Glutamatergic neuron (in vitro differentiated cells): ENCODE data around the gene GCKR. TPM values are rescaled to one million over a fixed set of nuclear protein-coding genes. Genes with fewer than 3 reads are reported as not detected.
"Not testable (repeated sequence)": the region's sequence is repeated elsewhere in the genome, so short reads cannot be mapped to it uniquely, and the experiment has no call there.

ENCODE experiments used
- DNase-seq: peaks from one replicate; pipeline ENCODE4 v3.0.0; 2022
- H3K27ac Mint-ChIP-seq: one replicate; pipeline ENCODE4 v1.8.0; 2020; ENCODE audit warnings: mild to moderate bottlenecking, mixed read lengths, inconsistent platforms; ENCODE audit not compliant: unreplicated experiment
- H3K27me3 Mint-ChIP-seq: one replicate; pipeline ENCODE4 v1.8.0; 2020; ENCODE audit warnings: mild to moderate bottlenecking, moderate library complexity, mixed read lengths, inconsistent platforms; ENCODE audit not compliant: unreplicated experiment
- H3K36me3 Mint-ChIP-seq: one replicate; pipeline ENCODE4 v1.8.0; 2020; ENCODE audit warnings: mild to moderate bottlenecking, mixed read lengths, inconsistent platforms; ENCODE audit not compliant: unreplicated experiment
- H3K4me1 Mint-ChIP-seq: one replicate; pipeline ENCODE4 v1.8.0; 2020; ENCODE audit warnings: mild to moderate bottlenecking, low read depth, mixed read lengths, inconsistent platforms; ENCODE audit not compliant: unreplicated experiment
- H3K4me3 Mint-ChIP-seq: one replicate; pipeline ENCODE4 v1.8.0; 2020; ENCODE audit warnings: mild to moderate bottlenecking, mixed read lengths, inconsistent platforms; ENCODE audit not compliant: unreplicated experiment
- H3K9me3 Mint-ChIP-seq: one replicate; pipeline ENCODE4 v1.8.0; 2020; ENCODE audit warnings: mild to moderate bottlenecking, moderate library complexity, mixed read lengths, inconsistent platforms; ENCODE audit not compliant: unreplicated experiment
- CTCF ChIP-seq: fragments of 200-600 bp; sonication (generic); IDR thresholded peaks from one replicate; pipeline ENCODE4 v1.5.0; 2021; ENCODE audit not compliant: partially characterized antibody, unreplicated experiment
- total RNA-seq: library from RNA; stranded (reverse); fragmentation: NEBNext Ultra II Directional; extraction: Animal tissue kit (Norgen Biotek cat#: 25700); gene quantifications from one replicate; pipeline ENCODE4 v1.2.1, GENCODE V29; 2021; ENCODE audit not compliant: unreplicated experiment

GCKR gene
- total RNA-seq, 1 donor from 2014 or later = 0.61 TPM

GRCh38 chr2:27522400-27522945 is 25.8 kb downstream of the GCKR start:
- Mint-ChIP-seq H3K36me3 (no peaks in the 10 kb centered on the region), H3K4me1 (no peaks in the 10 kb centered on the region), H3K27me3 (peaks cover 2% of the 10 kb centered on the region), H3K4me3 (no peak overlapping the region), H3K9me3 (peaks cover 2% of the 10 kb centered on the region), H3K27ac (no peak overlapping the region)
- TF ChIP-seq CTCF = no peak
- DNase-seq = no peak

- Mint-ChIP-seq H3K4me3 (no peak overlapping the region), H3K36me3 (no peaks in the 10 kb centered on the region), H3K27ac (no peak overlapping the region), H3K9me3 (peaks cover 2% of the 10 kb centered on the region), H3K4me1 (no peaks in the 10 kb centered on the region), H3K27me3 (peaks cover 6% of the 10 kb centered on the region)
- no peak for TF ChIP-seq CTCF
- DNase-seq = no peak
Measured at GRCh38 chr2:27527182-27527581, 30.5 kb downstream of the GCKR start.

- H3K27ac Mint-ChIP-seq = no peak overlapping the region
- H3K4me1 Mint-ChIP-seq = no peaks in the 10 kb centered on the region
- H3K4me3 Mint-ChIP-seq = no peak overlapping the region
- H3K36me3 Mint-ChIP-seq = no peaks in the 10 kb centered on the region
- TF ChIP-seq CTCF = no peak
- peaks cover 4% of the 10 kb centered on the region for H3K27me3 Mint-ChIP-seq
- no peak for DNase-seq
- no peaks in the 10 kb centered on the region for H3K9me3 Mint-ChIP-seq
Measured at GRCh38 chr2:27531983-27532382, 35.3 kb downstream of the GCKR start.

DNA sequence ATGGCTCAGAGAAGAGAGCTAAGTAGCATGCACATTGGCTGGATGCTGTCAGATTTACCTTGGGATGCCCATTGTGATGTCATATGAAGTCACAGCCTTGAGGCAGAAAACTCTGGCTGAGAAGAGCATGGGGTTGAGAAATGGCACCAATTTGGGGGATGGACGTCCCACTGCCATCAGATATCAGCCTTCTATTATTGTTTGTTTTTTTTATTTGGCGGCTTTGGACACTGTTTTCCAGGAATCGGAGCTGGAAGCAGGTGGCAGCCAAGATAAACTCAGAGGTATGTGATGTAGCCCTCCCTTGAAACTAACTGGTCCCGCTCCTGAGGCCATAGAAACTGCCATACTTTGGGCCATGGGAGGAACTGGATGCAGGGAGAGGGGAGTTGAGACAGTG is 40.6 kb downstream of the GCKR start:
- Mint-ChIP-seq H3K27ac (peak overlapping the region; percentile 38), H3K27me3 (no peaks in the 10 kb centered on the region), H3K4me1 (no peaks in the 10 kb centered on the region), H3K4me3 (no peak overlapping the region), H3K9me3 (peaks cover 5% of the 10 kb centered on the region), H3K36me3 (no peaks in the 10 kb centered on the region)
- TF ChIP-seq CTCF = no peak
- no peak for DNase-seq

DNA sequence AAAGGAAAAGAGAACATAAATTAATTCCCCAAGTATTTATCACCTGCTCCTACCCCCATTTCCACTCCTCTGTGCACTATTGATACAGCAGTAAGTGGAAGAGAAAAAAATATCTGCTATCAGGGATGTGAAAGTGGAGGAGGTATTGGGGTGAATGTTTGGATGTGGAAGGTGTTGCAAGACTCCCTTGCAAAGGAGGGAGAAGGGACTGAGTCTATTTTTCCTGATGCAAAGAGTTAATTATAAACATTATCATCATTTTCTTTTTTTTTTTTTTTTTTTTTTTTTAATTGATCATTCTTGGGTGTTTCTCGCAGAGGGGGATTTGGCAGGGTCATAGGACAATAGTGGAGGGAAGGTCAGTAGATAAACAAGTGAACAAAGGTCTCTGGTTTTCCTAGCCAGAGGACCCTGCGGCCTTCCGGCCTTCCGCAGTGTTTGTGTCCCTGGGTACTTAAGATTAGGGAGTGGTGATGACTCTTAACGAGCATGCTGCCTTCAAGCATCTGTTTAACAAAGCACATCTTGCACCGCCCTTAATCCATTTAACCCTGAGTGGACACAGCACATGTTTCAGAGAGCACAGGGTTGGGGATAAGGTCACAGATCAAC is 42.3 kb downstream of the GCKR start:
- H3K4me1 Mint-ChIP-seq, H3K36me3 Mint-ChIP-seq, H3K9me3 Mint-ChIP-seq, DNase-seq, H3K27me3 Mint-ChIP-seq, H3K4me3 Mint-ChIP-seq: not testable (repeated sequence)
- peak overlapping the region; percentile 80 for H3K27ac Mint-ChIP-seq

DNA sequence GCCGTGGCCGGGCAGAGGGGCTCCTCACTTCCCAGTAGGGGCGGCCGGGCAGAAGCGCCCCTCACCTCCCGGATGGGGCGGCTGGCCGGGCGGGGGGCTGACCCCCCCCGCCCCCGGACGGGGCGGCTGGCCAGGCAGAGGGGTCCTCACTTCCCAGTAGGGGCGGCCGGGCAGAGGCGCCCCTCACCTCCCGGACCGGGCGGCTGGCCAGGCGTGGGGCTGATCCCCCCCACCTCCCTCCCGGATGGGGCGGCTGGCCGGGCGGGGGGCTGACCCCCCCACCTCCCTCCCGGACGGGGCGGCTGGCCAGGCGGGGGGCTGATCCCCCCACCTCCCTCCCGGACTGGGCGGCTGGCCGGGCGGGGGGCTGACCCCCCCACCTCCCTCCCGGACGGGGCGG is 43.0 kb downstream of the GCKR start:
- H3K27me3 Mint-ChIP-seq, H3K9me3 Mint-ChIP-seq, H3K4me3 Mint-ChIP-seq: not testable (repeated sequence)

More for the DNA sequence above, 43.0 kb downstream of the GCKR start:
- not testable (repeated sequence) for H3K27ac Mint-ChIP-seq, DNase-seq, H3K4me1 Mint-ChIP-seq, H3K36me3 Mint-ChIP-seq
